GM10847 (cell line): ENCODE measurements around the gene FBXO44.

Experiments
- POLR2A ChIP-seq: IDR thresholded peaks from 2 replicates; pipeline ENCODE4 v1.6.1; 2011; ENCODE audit not compliant: insufficient read length; ENCODE audit errors: extremely low read depth

The FBXO44 gene

DNA sequence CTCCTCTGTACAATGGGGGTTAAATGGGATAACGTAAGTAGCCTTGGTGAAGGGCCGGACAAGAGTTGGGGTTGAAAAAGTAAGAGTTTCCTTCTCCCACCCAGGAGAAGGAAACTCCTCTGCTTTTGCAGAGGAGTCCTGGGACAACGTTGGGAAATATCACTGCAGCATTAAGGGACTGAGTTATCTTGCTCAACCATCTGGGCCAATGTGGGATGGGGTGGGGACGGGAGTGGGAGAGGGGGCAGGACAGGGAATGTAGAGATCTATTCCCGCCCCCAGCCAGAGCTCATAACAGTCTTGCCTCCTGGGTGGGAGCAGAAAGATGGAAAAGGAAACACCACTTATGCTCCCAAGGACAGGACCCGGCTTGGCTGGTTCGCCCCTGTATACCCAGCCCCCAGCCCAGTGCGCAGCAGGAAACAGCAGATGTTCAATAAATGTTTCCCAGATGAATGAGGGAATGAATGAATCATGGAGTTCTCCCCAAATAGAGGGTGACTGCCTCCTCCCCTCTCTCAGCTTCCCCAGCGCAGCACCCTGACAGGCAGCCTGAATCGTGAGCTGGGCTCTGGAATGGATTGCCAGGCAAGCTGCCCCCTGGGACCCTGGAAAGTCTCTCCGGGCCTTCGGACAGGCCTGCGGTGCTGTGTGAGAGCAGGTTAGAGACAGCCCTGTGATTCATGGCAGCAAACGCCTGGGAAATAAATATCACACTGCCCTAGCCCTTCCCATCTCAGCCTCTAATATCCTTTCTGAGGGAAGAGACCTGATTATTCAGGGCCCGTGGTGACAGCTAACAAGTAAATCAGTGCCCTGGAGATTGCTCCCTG, 25.3 kb upstream of the FBXO44 start:
- no peak for TF ChIP-seq POLR2A

DNA sequence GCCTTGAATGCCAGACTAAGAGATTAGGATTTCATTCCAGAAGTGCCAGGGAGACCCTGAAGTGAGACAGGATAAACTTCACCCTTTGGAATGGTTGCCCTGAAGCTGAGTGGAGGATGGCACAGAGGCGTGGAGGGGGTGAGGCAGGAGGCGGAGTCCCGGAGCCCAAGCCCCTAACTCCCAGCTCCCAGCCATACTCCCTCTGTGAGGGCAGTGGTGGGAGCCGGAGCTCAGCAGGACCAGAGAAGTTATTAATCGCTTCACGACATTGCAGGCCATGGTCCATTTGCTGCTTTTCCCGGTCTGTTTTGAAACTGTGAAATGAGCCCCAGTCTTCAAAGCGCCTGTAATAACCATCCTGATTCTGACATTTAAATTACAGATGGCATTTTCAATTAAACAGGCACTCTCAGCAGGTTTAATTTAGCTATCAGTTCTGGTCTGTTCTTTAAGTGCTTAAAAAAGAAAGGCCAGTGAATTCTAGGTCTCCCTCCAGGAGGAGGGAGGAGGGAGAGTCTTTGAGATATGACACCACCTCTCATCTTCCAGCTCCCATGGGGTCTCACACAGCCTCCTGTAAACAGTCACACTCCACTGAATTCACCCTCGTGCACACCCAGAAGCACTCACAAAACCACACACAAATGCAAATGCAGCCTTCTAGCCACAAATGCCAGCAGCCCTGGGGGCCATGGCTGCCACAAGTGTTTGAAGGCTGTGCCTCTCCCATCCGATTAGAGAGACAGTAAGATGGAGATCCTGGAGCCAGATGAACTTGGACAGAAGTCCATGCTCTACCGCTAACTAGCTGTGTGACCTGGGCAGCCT, 20.1 kb upstream of the FBXO44 start:
- TF ChIP-seq POLR2A = no peak

DNA sequence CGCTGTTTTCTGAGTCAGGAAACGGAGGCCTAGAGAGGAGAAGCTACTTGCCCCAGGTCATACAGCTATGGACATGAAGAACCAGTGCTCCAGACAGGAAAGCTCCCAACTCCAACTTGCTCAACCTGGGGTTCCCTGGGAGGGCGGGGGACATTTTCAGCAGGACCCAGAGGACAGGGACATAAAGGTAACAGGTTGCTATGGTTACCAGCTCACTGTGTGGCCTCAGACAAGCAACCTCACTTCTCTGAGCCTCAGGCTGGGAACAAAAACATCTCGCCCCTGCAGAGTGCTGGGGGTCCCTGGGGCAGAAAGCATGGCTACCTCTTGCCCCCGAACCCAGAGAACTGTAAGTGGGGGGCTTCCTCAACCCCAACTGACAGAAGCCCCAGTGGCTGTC, 16.6 kb upstream of the FBXO44 start:
- TF ChIP-seq POLR2A = no peak

DNA sequence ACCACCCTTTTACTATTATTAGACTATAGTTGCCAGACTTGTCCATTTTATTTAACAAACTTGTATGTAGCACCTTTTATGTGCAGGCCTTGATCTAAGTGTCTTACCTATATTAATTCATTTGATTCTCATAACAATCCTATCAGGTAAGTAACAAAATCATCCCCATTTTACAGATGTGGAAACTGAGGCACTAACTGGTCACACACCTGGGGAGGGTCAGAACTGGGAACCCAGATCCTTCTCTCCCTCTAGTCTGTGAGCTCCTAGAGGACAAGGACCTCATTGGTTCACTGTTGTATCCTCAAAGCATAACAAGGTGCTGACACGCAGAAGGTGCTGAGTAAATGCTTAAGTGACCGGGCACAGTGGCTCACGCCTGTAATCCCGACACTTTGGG, 15.3 kb upstream of the FBXO44 start:
- no peak for TF ChIP-seq POLR2A

DNA sequence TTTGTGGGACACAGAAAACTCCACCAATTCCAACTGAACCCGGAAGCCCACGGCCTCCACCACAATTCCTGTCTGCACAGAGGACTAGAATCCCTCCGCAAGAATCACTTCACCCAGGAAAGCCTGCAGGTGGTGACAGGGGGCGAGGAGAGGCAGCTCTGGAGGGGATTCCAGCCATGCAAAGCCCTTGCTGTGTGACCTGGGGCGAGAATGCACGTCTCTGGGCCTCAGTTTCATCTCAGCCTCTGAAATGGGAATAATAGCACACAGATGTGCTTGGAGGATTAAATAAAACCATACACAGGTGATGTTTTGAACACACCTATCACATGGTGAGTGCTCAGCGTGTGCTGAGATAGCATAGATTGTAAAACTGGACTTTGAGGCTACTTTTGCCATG, 14.6 kb upstream of the FBXO44 start:
- TF ChIP-seq POLR2A = no peak

DNA sequence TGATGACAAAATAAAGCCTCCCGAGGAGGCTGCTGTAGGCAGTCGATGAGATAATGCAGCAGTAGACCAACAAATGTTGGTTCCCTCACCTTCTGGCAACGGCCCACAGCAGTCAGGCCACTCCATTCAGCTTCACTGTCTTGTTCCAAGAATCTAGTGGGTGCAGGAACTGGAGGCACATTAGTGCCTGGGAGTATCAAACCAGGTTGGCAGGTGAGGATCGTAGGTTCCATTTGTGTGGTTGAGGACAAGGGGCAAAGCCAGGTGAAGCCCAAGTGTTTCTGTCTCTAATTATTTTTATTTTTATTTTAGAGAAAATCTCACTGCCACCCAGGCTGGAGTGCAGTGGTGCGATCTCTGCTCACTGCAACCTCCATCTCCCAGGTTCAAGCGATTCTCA, 13.7 kb upstream of the FBXO44 start:
- TF ChIP-seq POLR2A = no peak

DNA sequence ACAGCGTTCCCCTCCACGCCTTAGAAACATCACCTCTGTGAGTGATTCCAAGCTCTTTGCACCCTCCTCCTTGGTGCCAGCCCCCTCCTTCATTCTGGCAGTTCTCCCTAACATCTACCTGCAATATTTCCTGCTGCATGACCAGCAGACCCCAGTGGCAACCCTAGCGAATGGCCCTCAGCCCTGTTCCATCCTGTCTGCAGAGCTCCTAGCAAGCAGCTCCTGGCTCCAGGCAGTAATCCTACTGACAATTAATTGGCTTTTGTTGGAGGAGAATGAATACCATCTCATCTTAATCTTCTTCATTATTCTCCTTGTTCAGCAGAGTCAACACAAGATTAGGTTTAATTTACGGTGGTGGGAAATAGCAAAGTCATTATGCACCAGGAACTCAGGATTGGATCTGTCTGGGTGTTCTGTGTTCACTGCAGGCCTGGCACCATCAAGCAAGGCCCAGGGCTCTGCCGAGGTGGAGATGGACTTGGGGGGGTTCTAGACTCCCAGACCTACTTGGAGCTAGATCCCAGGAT, 12.8 kb upstream of the FBXO44 start:
- TF ChIP-seq POLR2A = no peak

DNA sequence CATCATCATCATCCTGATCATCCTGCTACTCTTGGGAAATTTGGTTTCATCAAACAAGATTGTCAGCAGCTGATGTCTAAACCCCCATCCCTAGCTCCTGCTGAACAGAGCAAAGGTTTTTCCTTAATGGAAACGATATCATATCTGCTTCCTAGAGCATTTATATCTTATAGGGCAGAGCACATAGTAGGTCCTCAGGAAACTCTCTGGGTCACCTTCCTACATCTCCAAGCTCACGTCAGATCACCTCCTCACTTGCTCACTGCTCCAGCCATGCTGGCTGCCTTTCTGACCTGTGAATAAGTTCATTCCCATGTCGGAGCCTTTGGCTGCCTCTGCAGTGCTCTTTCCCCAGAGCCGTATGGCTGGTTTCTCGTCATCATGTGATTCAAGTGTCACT, 10.9 kb upstream of the FBXO44 start:
- no peak for TF ChIP-seq POLR2A

DNA sequence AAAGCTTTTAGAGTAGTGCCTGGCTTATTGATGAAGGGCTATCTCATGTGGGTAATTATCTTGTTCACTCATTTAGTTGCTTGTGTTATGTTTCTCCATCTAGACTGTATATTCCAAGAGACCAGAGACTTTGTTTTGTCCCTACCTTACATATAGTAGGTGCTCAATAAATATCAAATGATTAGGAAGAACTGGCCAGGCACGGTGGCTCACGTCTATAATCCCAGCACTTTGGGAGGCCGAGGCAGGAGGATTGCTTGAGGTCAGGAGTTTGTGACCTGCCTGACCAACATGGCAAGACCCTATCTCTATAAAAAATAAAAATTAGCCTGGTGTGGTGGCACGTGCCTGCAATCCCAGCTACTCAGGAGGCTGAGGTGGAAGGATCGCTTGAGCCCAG, 9.4 kb upstream of the FBXO44 start:
- TF ChIP-seq POLR2A = no peak

DNA sequence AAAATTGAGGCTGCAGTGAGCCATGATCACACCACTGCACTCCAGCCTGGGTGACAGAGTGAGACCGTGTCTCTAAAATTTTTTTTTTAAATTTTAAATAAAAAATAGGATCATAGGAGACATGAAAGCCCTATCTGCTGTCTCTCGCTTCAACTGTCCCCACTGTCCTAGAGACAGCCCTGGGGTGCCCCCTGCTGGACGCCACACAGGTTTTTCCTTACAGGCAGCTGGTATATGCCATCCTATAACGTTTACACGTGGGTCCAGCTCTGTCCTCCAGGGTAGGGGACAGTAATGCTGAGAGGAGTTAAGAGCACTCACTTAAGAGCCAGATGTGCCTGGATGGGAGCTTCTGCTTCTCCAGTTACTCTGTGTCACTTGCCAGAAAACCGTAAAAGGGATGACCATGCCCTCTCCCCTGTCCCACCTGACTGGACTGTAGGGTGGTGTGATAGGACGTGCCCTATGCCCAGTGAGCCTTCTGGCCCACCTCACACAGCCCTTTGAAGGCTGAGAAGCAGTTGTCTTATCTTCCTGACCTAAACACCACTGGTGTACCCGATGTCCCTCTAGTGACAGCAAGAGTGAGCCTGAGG, 8.9 kb upstream of the FBXO44 start:
- TF ChIP-seq POLR2A = no peak

DNA sequence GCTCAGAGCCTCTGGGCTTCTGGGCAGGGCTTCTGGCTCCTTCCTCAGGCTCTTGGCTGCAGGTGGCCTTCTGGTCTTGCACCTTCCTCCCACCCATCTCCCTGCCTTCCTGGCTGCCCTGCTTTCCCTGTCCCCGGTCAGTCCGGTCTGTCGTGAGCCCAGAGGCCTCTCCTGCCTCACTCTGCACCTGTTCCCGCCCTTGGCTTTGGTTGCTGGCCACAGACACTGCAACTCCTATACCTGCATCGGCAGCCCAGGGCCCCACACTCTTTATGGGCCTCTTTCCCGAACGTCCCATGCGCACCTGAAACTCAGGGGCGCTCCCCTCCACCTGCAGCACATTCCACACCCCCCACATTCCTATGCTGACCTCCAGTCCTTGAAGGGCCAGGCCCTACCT, 8.4 kb upstream of the FBXO44 start:
- TF ChIP-seq POLR2A = no peak

DNA sequence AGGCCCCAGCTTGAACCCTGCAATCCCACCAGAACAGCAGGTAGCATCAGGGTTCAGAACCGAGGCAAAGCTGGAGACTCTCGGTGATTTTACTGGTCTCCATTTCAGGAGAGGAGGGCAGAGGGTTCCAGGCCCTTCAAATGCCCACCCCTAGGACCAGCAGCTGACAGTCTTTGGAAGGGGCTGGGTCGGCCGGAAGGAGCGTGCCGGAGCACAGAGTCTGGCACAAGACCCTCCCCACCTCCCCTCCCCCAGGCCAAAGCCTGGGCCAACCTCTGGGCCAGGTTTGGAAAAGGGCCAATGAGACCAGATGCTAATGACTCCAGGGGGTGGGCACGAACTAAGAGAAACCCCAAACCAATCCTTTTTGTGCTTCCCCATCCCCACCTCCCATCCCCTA, 7.3 kb upstream of the FBXO44 start:
- no peak for TF ChIP-seq POLR2A

DNA sequence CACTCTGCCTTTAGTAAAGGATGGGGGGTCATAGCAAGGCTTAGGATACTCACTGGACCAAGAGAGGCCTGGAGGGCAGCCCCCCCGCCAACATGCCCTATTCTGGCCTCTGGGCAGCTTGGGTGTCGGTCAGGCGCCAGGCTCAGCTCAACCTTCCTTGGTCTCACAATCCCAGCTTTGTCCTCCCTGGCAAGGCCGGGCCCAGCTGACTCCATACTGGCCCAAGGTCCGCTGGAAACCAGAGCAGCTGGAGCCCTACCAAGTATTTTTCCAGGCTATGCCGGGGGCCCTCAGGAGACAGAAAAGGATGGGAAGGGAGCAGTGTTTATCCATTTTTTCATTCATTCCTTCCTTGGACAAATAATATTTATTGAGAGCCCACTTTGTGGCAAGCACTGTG, 6.6 kb upstream of the FBXO44 start:
- TF ChIP-seq POLR2A = no peak

DNA sequence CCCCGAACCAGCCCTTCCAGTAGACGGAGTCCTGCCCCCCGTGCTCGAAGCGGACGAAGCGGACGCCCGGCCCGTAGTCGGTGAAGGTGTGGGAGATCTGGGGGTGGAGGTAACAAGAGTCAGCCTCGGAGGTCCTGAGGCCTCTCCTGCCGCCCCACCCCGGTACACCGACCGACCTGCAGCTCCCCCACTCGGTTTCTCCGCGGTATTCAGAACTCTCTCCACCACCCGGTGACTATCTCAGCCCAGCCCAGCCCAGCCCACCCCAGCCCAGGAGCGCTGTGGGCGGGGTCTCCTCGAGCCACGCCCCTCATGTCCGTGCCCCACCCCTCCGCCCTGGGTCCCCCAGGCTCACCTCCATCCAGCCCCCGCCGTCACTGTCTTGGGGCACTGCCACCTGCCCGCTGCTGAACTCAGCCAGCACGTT, 5.9 kb upstream of the FBXO44 start:
- TF ChIP-seq POLR2A = no peak

DNA sequence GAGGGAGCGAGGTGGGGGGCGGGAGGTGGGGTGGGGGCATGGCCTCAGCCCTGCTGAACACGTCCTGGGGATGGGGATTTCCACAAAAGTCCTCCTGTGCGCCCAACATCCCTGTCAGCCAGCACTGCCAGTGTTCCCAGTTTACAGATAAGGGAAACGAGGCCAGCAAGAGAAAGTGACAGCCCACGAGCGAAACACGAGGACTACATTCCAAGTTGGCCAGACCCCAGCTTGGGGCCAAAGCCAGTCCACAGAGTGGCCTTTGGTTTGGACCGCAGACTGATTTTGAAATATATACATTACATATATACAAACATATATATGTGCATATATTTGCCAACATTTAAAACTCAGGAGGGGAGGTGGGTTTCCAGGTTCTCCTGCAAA, 5.4 kb upstream of the FBXO44 start:
- no peak for TF ChIP-seq POLR2A

DNA sequence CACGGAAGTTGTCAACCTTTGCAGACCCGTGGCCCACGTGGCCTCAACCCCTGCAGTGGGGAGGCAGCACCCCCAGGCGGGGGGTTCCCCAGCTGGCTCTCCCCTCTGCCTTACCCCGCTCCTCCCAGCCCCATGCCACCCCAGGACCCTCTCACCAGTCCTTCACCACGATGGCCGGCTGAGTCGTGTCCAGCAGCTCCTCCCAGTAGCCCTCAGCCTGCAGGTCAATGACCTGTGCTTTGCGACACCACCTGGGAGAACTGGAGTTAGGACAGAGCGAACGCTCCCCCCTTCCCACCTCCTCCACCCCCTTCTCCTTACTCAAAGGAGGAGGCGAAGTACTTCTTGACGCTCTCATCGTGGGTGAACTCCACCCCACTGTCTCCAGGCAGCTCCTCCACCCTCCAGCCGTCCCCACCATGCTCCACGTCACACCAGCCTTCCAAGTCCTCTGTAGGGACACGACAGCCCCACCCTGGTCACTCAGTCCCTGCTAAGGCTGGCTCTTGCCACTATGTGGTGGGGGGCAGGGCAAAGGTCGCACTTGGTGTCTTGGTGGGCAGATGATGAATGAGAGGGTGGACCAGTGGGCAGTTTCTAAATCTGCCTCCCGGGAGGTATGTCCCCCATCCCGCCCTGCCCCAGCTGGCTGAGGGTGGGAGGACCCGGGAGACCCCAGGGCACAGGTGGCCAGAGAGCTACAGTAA, 4.9 kb upstream of the FBXO44 start:
- TF ChIP-seq POLR2A = no peak
